Activated T-cell treated with anti-CD3 and anti-CD28 coated beads, Interleukin-2, amount 50 U/mL, for 72 hours (primary cell): ENCODE data around the gene TTC22. TPM values are rescaled to one million over a fixed set of nuclear protein-coding genes. Genes with fewer than 3 reads are reported as not detected.
A peak's percentile ranks its signal among the peaks of the same experiment; 100 is the strongest.

Source experiments
- ATAC-seq, 2 donors: fragments of 150-1000 bp; cut with Tn5 transposase; replicated peaks in 1 of 2; 2 replicates each; pipeline ENCODE4 v1.10.0; 2021; ENCODE audit warnings: moderate library complexity in 2 of 2, mild to moderate bottlenecking in 1 of 2
- DNase-seq, 2 donors: peaks; one replicate each; pipeline ENCODE4 v3.0.0; 2021 to 2022; ENCODE audit warnings: mixed read lengths in 1 of 2
- H3K27ac Mint-ChIP-seq: one replicate; pipeline ENCODE4 v1.8.0; 2022; ENCODE audit warnings: mild to moderate bottlenecking, moderate library complexity, mixed read lengths
- H3K27me3 Mint-ChIP-seq: one replicate; pipeline ENCODE4 v1.8.0; 2022; ENCODE audit warnings: low read depth, mixed read lengths
- H3K36me3 Mint-ChIP-seq, 2 donors: one replicate each; pipeline ENCODE4 v1.8.0; 2022; ENCODE audit warnings: mixed read lengths in 2 of 2, mild to moderate bottlenecking in 1 of 2; ENCODE audit not compliant: insufficient read depth in 2 of 2
- H3K4me1 Mint-ChIP-seq: one replicate; pipeline ENCODE4 v1.8.0; 2022; ENCODE audit warnings: low read depth, mixed read lengths
- H3K4me3 Mint-ChIP-seq, 2 donors: one replicate each; pipeline ENCODE4 v1.8.0; 2022; ENCODE audit warnings: mild to moderate bottlenecking in 2 of 2, mixed read lengths in 2 of 2, moderate library complexity in 2 of 2
- H3K9me3 Mint-ChIP-seq, 2 donors: one replicate each; pipeline ENCODE4 v1.8.0; 2022; ENCODE audit warnings: mixed read lengths in 2 of 2
- total RNA-seq, 2 donors: library from RNA; stranded (reverse); gene quantifications; one replicate each; pipeline ENCODE4 v1.2.3, GENCODE V29; 2022

The TTC22 gene
- total RNA-seq, 2 donors from 2014 or later: 13.3 to 15.3 TPM

DNA sequence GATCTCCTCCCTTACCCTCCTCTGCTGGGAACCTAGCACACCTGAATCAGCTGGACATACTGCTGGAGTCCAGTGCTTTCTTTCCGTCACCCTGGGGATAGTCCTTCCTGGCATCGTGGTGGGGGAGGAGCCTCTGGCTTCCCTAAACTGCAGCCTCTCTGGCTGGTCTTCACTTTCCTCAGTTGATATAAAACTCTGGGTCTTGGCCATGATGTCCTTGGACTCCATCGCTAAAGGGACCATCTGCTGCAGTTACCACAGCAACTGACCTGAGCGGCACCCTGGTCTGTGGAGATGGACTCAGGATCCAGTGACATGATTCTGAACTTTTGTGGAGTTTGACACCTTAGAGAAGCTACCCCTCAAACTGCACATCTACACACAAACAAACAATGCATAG, 59.6 kb downstream of the TTC22 start:
- Mint-ChIP-seq H3K27ac (peak overlapping the region; percentile 16), H3K4me1 (no peaks in the 10 kb centered on the region), H3K36me3 (peaks cover 14 to 15% of the 10 kb centered on the region in 2 donors), H3K9me3 (no peaks in the 10 kb centered on the region), H3K27me3 (no peaks in the 10 kb centered on the region), H3K4me3 (no peak overlapping the region)
- ATAC-seq (no peak), DNase-seq (no peak)

DNA sequence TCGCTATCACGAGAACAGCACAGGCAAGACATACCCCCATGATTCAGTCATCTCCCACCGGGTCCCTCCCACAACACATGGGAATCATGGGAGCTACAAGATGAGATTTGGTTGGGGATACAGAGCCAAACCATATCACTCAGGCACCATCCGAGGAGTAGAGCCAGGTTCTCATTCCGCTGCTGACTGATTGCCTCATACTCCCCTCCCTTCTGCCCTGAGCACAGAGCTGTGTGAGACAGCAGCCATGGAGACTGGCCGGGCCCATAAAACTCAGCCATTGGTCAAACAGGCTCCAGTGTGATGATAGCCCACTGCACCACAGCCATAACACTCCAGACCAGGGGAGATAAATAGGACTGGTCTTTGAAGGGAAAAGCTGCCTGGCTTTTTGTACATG, 62.9 kb downstream of the TTC22 start:
- Mint-ChIP-seq H3K9me3 (no peaks in the 10 kb centered on the region), H3K27me3 (no peaks in the 10 kb centered on the region), H3K36me3 (peaks cover 14 to 32% of the 10 kb centered on the region in 2 donors), H3K4me1 (no peaks in the 10 kb centered on the region), H3K27ac (no peak overlapping the region), H3K4me3 (no peak overlapping the region)
- no peak for ATAC-seq
- no peak for DNase-seq

DNA sequence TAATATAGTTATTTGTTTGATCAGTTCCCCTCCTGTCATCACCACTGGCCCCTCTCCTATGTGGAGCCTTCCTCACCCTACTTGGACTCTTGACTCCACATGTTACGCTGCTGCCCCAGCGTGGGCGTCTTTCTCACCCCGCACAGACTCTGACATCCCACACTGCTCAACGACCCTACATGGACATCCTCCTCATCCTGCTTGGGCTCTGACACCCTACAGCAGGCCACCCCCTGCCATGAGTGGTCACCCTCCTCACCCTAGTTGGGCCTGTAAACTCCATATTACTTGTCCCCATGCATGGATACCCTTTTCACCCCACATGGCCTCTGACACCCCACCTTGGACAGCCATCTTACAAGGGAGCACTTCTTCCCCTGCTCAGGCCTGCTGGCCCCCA, 64.4 kb downstream of the TTC22 start:
- H3K4me1 Mint-ChIP-seq: no peaks in the 10 kb centered on the region
- no peak overlapping the region for H3K4me3 Mint-ChIP-seq
- no peak overlapping the region for H3K27ac Mint-ChIP-seq
- no peaks in the 10 kb centered on the region for H3K27me3 Mint-ChIP-seq
- H3K36me3 Mint-ChIP-seq: peaks cover 15 to 33% of the 10 kb centered on the region in 2 donors
- DNase-seq (no peak), ATAC-seq (no peak)
- no peaks in the 10 kb centered on the region for H3K9me3 Mint-ChIP-seq

Other genes with a start within 250 kb of the TTC22 start
- not detected for gene FAM151A, start 177.8 kb downstream of the TTC22 start, total RNA-seq
- under 1 TPM; 0.39 to 0.86 TPM for gene MROH7, start 159.5 kb downstream of the TTC22 start, total RNA-seq
- 10 to 100 TPM; 32.7 to 38.7 TPM for gene TTC4, start 85.5 kb downstream of the TTC22 start, total RNA-seq
- 1 to 10 TPM; 5.5 to 7.3 TPM for gene PARS2, start 36.8 kb downstream of the TTC22 start, total RNA-seq
- gene DHCR24, start 85.9 kb upstream of the TTC22 start, total RNA-seq: 10 to 100 TPM; 17.3 to 17.7 TPM
- gene TMEM61, start 179.3 kb upstream of the TTC22 start, total RNA-seq: not detected
- gene BSND, start 197.6 kb upstream of the TTC22 start, total RNA-seq: not detected
- gene PCSK9, start 238.2 kb upstream of the TTC22 start, total RNA-seq: not detected